Activated CD8-positive, alpha-beta T cell treated with anti-CD3 and anti-CD28 coated beads for 36 hours (primary cell): ENCODE measurements around the gene ZNF281. TPM values are rescaled to one million over a fixed set of nuclear protein-coding genes. Genes with fewer than 3 reads are reported as not detected.

ENCODE experiments used
- ATAC-seq: fragments of 200-7000 bp; cut with Tn5 transposase; one replicate; pipeline ENCODE4 v1.10.0; 2021; ENCODE audit warnings: mild to moderate bottlenecking, moderate library complexity
- CTCF ChIA-PET: fragments of 350-600 bp; sonication (Branson Sonifier 250); formaldehyde crosslinking; loops from one replicate; lab custom pipeline; 2021; ENCODE audit warnings: antibody characterized with exemption; lab: Charles Lee
- POLR2A ChIA-PET: fragments of 350-600 bp; sonication (Branson Sonifier 250); formaldehyde crosslinking; loops from one replicate; lab custom pipeline; 2021; ENCODE audit warnings: antibody characterized with exemption; lab: Charles Lee
- DNase-seq: peaks from one replicate; pipeline ENCODE4 v3.0.0-alpha.2; 2020
- H3K27ac Mint-ChIP-seq: one replicate; pipeline ENCODE4 v1.8.0; 2021; ENCODE audit warnings: mild to moderate bottlenecking, mixed read lengths
- H3K27me3 Mint-ChIP-seq: one replicate; pipeline ENCODE4 v1.8.0; 2021; ENCODE audit warnings: mixed read lengths
- H3K36me3 Mint-ChIP-seq: one replicate; pipeline ENCODE4 v1.8.0; 2021; ENCODE audit warnings: low read depth, mixed read lengths
- H3K4me1 Mint-ChIP-seq: one replicate; pipeline ENCODE4 v1.8.0; 2021; ENCODE audit warnings: low read depth, mixed read lengths
- H3K4me3 Mint-ChIP-seq: one replicate; pipeline ENCODE4 v1.8.0; 2021; ENCODE audit warnings: mild to moderate bottlenecking, moderate library complexity, mixed read lengths
- H3K9me3 Mint-ChIP-seq: one replicate; pipeline ENCODE4 v1.8.0; 2021; ENCODE audit warnings: mixed read lengths
- CTCF ChIP-seq: fragments of 200-600 bp; IDR thresholded peaks from one replicate; pipeline ENCODE4 v1.8.0; 2022; ENCODE audit warnings: antibody characterized with exemption, mild to moderate bottlenecking
- intact Hi-C: fragments of 100-400 bp; cut with micrococcal nuclease; formaldehyde crosslinking; loops from one replicate; pipeline ENCODE4 v1.10.0; 2022
- total RNA-seq, 2 experiments: library from RNA; stranded (reverse); gene quantifications; one replicate each; pipeline ENCODE4 v1.2.3, GENCODE V29; 2021

ZNF281 gene
- total RNA-seq, 2 experiments from 2014 or later: 12.0 to 12.2 TPM

DNA sequence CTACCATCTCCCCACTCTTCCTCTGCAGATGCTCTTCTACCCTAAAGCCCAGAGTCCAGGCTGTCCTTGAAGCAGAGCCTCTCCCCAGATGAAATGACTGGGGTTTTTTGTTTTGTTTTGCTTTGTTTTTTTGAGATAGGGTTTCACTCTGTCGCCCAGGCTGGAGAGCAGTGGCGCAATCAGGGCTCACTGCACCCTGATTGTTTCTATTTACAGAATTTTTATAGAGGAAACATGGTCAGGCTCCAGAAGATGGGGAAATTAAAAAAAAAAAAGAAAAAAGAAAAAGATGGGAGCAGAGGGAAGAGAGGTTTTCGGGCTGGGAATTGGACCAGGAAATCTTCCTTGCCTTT, 43.7 kb upstream of the ZNF281 start:
- CTCF ChIA-PET: no interaction called here
- intact Hi-C loops: no loop called here
- no peak overlapping the region for H3K27ac Mint-ChIP-seq
- no peaks in the 10 kb centered on the region for H3K9me3 Mint-ChIP-seq
- no peak for TF ChIP-seq CTCF
- H3K36me3 Mint-ChIP-seq: no peaks in the 10 kb centered on the region
- no peaks in the 10 kb centered on the region for H3K27me3 Mint-ChIP-seq
- ATAC-seq (no peak), DNase-seq (no peak)
- no peak overlapping the region for H3K4me3 Mint-ChIP-seq
- H3K4me1 Mint-ChIP-seq: peaks cover 8% of the 10 kb centered on the region
- POLR2A ChIA-PET: no interaction called here

- Mint-ChIP-seq H3K4me1 (peaks cover 14% of the 10 kb centered on the region), H3K27me3 (no peaks in the 10 kb centered on the region), H3K9me3 (no peaks in the 10 kb centered on the region), H3K4me3 (no peak overlapping the region), H3K36me3 (peaks cover 2% of the 10 kb centered on the region), H3K27ac (no peak overlapping the region)
- TF ChIP-seq CTCF: no peak
- no peak for DNase-seq
- intact Hi-C loops: no loop called here
- no peak for ATAC-seq
- POLR2A ChIA-PET: no interaction called here
- CTCF ChIA-PET: no interaction called here
Observed at GRCh38 chr1:200452850-200453552, 43.2 kb upstream of the ZNF281 start.

- H3K27me3 Mint-ChIP-seq: no peaks in the 10 kb centered on the region
- no peaks in the 10 kb centered on the region for H3K9me3 Mint-ChIP-seq
- H3K4me1 Mint-ChIP-seq: peaks cover 34% of the 10 kb centered on the region
- intact Hi-C loops: loop anchor here (1.0 kb wide), 1 partner anchor 26 kb away; no protein-coding TSS in a partner anchor
- TF ChIP-seq CTCF: no peak
- ATAC-seq: peak; percentile 82
- CTCF ChIA-PET: interaction anchor here (0.7 kb wide), 1 partner anchor 9 kb away, joined by 3 read pairs; no protein-coding TSS in a partner anchor
- peak overlapping the region; percentile 32 for H3K4me3 Mint-ChIP-seq
- DNase-seq: no peak
- peaks cover 2% of the 10 kb centered on the region for H3K36me3 Mint-ChIP-seq
- H3K27ac Mint-ChIP-seq: peak overlapping the region; percentile 94
- POLR2A ChIA-PET: interaction anchor here (0.6 to 0.8 kb wide), 2 partner anchors 55 to 506 kb away, joined by 3 read pairs; no protein-coding TSS in a partner anchor
Observed at GRCh38 chr1:200448034-200448762, 38.4 kb upstream of the ZNF281 start.

GRCh38 chr1:200445213-200445612, 35.4 kb upstream of the ZNF281 start:
- DNase-seq: peak; percentile 34
- Mint-ChIP-seq H3K9me3 (no peaks in the 10 kb centered on the region), H3K4me1 (peaks cover 34% of the 10 kb centered on the region)

More at GRCh38 chr1:200445213-200445612, 35.4 kb upstream of the ZNF281 start:
- Mint-ChIP-seq H3K4me3 (no peak overlapping the region), H3K27me3 (no peaks in the 10 kb centered on the region), H3K27ac (peak overlapping the region; percentile 3), H3K36me3 (peaks cover 2% of the 10 kb centered on the region)
- TF ChIP-seq CTCF: no peak
- ChIA-PET POLR2A (no interaction called here), CTCF (no interaction called here)
- peak; percentile 45 for ATAC-seq
- intact Hi-C loops: no loop called here
